Heart left ventricle (tissue), 13 donors: ENCODE data around the gene WIPF1.

ENCODE experiments used
- CTCF ChIP-seq, 12 donors: fragments of 200-600 bp; sonication (generic) in 4 of 12; IDR thresholded peaks; one replicate each; pipeline versions ENCODE4 v1.5.0 to v1.8.0; 2018 to 2022; ENCODE audit warnings: antibody characterized with exemption in 12 of 12, mild to moderate bottlenecking in 5 of 12
- POLR2A ChIP-seq, 2 donors: fragments of 450-650 bp; IDR thresholded peaks; one replicate each; pipeline ENCODE4 v1.6.1; 2017; ENCODE audit warnings: antibody characterized with exemption in 2 of 2, mild to moderate bottlenecking in 2 of 2, moderate library complexity in 2 of 2
- donor health status: ischemic (EF 13 %, LVEDD 7.1; RV severe dilation, severe dysfunction).
- donor health status: DM: no; HTN: yes; CAD: no.
- donor health status: DM: no; HTN: no; CAD: no.
- donor health status: ischemic (EF 25% LVEDD 6.9; RV normal size, moderate dysfunction).
- donor health status: ischemic (EF 25% LVEDD 5.7; RV mildly dilated, moderate dysfunction).
- donor health status: ischemic (EF 35%, LVEDD 5.7; RV mildly dilated, moderate dysfunction).
- donor health status: nonischemic (EF 11% LVEDD 7.7; RV severe dilation, severe dysfunction).
- donor health status: DM: yes; HTN: yes; CAD: no.
- donor health status: PGD.
- donor health status: ischemic (EF 29% LVEDD 5.4; RV normal size, mild dysfunction).
- donor health status: nonischemic (EF 23%, LVEDD 6.1; RV moderate dilation, normal function).

- TF ChIP-seq POLR2A (IDR thresholded peaks at IDR 0.05) (no peak), CTCF (IDR thresholded peaks at IDR 0.05) (no peak)
These were observed 27.2 kb downstream of the WIPF1 start for GRCh38 chr2:174570318-174570958.
